GM23248 (cell line): ENCODE results near the gene SUDS3.

Experiments used
- EZH2 ChIP-seq: fragments of 200-600 bp; sonication (generic); IDR thresholded peaks from 2 replicates; pipeline ENCODE4 v1.6.1; 2018; ENCODE audit warnings: antibody characterized with exemption, mild to moderate bottlenecking; ENCODE audit not compliant: insufficient read depth, poor library complexity, severe bottlenecking
- EZH2phosphoT487 ChIP-seq: fragments of 200-600 bp; sonication (generic); IDR thresholded peaks from 2 replicates; pipeline ENCODE4 v1.6.1; 2018; ENCODE audit warnings: antibody characterized with exemption, moderate library complexity, mild to moderate bottlenecking, low read depth; ENCODE audit not compliant: insufficient read depth

DNA sequence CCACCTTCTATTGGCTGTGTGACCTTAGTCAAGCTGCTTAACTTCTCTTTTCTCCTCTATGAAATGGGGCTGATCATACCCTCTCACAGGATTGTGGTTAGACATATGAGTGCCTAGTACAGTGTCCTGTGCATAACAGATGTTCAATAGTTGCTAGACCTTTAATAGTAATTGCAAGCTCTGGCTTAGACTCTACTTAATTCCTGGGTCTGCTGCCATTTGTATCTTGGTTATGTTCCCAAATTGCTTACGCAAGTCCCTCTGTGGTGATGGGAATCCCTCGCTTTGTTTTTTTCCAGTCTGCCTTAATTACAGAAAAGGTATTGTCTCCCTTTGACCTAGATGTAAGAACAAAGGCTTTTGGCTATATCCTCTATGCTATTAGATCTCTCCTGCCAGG is 15.1 kb downstream of the SUDS3 start:
- TF ChIP-seq EZH2 (no peak), EZH2phosphoT487 (no peak)
